ENCODE results near the gene UXS1. TPM values are rescaled to one million over a fixed set of nuclear protein-coding genes. Genes with fewer than 3 reads are reported as not detected.
"Not testable (repeated sequence)": the region's sequence is repeated elsewhere in the genome, so short reads cannot be mapped to it uniquely, and the experiment has no call there.

UXS1 gene
- polyA plus RNA-seq, 3 donors, result 23.4 to 33.8 (median 29.3) TPM

DNA sequence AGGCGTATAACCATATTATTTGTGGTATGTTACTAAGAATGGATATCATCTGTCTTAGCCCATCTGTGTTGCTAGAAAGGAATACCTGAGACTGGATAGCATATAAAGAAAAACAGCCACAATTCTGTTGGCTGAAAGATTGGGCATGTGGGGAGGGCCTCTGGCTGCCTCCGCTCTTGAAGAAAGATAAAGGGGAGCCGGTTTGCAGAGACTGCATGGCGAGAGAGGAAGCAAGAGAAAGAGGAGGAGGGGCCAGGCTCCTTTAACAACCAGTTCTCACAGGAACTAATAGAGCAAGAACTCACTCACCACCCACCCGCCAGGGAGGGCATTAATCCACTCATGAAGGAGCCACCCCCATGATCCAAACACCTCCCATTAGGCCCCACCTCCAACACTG is 29.2 kb upstream of the UXS1 start:
- TF ChIP-seq, protein P1, sequence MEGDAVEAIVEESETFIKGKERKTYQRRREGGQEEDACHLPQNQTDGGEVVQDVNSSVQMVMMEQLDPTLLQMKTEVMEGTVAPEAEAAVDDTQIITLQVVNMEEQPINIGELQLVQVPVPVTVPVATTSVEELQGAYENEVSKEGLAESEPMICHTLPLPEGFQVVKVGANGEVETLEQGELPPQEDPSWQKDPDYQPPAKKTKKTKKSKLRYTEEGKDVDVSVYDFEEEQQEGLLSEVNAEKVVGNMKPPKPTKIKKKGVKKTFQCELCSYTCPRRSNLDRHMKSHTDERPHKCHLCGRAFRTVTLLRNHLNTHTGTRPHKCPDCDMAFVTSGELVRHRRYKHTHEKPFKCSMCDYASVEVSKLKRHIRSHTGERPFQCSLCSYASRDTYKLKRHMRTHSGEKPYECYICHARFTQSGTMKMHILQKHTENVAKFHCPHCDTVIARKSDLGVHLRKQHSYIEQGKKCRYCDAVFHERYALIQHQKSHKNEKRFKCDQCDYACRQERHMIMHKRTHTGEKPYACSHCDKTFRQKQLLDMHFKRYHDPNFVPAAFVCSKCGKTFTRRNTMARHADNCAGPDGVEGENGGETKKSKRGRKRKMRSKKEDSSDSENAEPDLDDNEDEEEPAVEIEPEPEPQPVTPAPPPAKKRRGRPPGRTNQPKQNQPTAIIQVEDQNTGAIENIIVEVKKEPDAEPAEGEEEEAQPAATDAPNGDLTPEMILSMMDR (IDR thresholded peaks at IDR 0.05), result no peak
- Mint-ChIP-seq H3K4me1 (no peaks in the 10 kb centered on the region), H3K4me3 (no peak overlapping the region), H3K9me3 (peaks cover 0 to 4% (median 0%) of the 10 kb centered on the region in 7 donors), H3K27me3 (ENCODE audit: low read depth in 3 of 3) (peaks cover 0 to 2% (median 0%) of the 10 kb centered on the region in 3 donors), H3K27ac (no peak overlapping the region), H3K36me3 (no peaks in the 10 kb centered on the region)
- Histone ChIP-seq H3K4me1 (ENCODE audit: control insufficient read depth in 1 of 2, insufficient read depth in 2 of 2, low read length in 2 of 2) (no peaks in the 10 kb centered on the region), H3K27ac (ENCODE audit: low read depth in 1 of 2, low read length in 2 of 2) (no peak overlapping the region), H2AFZ (ENCODE audit: insufficient read depth, low read depth, low read length, poor library complexity, severe bottlenecking) (no peak overlapping the region), H3K4me2 (replicated peaks; ENCODE audit: extremely low read depth, low read length, poor library complexity, severe bottlenecking) (no peak overlapping the region), H3K4me3 (replicated peaks in 1 of 3; ENCODE audit: low read depth in 2 of 3, low read length in 3 of 3) (no peak overlapping the region), H3K9ac (ENCODE audit: insufficient read depth, low read length, poor library complexity, severe bottlenecking) (no peak overlapping the region), H3K79me2 (ENCODE audit: insufficient read depth, low read length) (no peaks in the 10 kb centered on the region), H3K9me3 (replicated peaks in 1 of 2; ENCODE audit: control insufficient read depth in 1 of 2, insufficient read depth in 1 of 2, low read length in 2 of 2) (no peaks in the 10 kb centered on the region), H3K36me3 (replicated peaks in 1 of 2; ENCODE audit: control insufficient read depth in 1 of 2, insufficient read depth in 2 of 2, low read length in 2 of 2) (no peaks in the 10 kb centered on the region), H4K20me1 (ENCODE audit: insufficient read depth, low read length) (no peaks in the 10 kb centered on the region), H3K27me3 (ENCODE audit: control insufficient read depth in 2 of 2, insufficient read depth in 2 of 2, low read length in 2 of 2) (no peaks in the 10 kb centered on the region)
- DNase-seq, result no peak
- no CpG with 5 or more reads among the region's 5 CpGs for WGBS (ENCODE audit: insufficient coverage)
- intact Hi-C loops (cut with micrococcal nuclease), result no loop called here

DNA sequence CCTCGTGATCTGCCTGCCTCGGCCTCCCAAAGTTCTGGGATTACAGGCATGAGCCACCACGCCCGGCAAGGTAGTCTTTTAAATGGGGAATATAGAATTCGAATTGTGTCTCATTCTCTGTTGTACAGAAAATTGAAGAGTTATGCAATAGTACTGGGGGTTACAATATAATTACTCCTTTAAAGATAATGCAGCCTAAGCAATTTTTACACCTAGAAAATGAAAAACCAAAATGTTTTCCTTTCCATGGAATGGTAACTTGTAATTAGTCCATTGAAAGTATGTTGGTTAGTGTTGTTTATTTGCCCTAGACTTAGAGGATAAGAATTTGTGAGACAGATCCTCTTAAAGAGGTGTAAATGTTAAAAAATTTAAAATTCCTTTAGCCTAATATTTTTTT is 28.0 kb upstream of the UXS1 start:
- H3K4me3 Mint-ChIP-seq; H4K20me1 ChIP-seq (ENCODE audit: insufficient read depth, low read length); H3K9me3 ChIP-seq (replicated peaks in 1 of 2; ENCODE audit: control insufficient read depth in 1 of 2, insufficient read depth in 1 of 2, low read length in 2 of 2); H3K4me1 Mint-ChIP-seq; H3K36me3 ChIP-seq (replicated peaks in 1 of 2; ENCODE audit: control insufficient read depth in 1 of 2, insufficient read depth in 2 of 2, low read length in 2 of 2); H3K9ac ChIP-seq (ENCODE audit: insufficient read depth, low read length, poor library complexity, severe bottlenecking); H3K27ac Mint-ChIP-seq; H3K36me3 Mint-ChIP-seq; H3K4me1 ChIP-seq (ENCODE audit: control insufficient read depth in 1 of 2, insufficient read depth in 2 of 2, low read length in 2 of 2); DNase-seq; H3K27me3 Mint-ChIP-seq (ENCODE audit: low read depth in 3 of 3); H3K27ac ChIP-seq (ENCODE audit: low read depth in 1 of 2, low read length in 2 of 2); H3K4me3 ChIP-seq (replicated peaks in 1 of 3; ENCODE audit: low read depth in 2 of 3, low read length in 3 of 3); H3K27me3 ChIP-seq (ENCODE audit: control insufficient read depth in 2 of 2, insufficient read depth in 2 of 2, low read length in 2 of 2); H3K79me2 ChIP-seq (ENCODE audit: insufficient read depth, low read length); H3K9me3 Mint-ChIP-seq; H2AFZ ChIP-seq (ENCODE audit: insufficient read depth, low read depth, low read length, poor library complexity, severe bottlenecking); intact Hi-C loops (cut with micrococcal nuclease); H3K4me2 ChIP-seq (replicated peaks; ENCODE audit: extremely low read depth, low read length, poor library complexity, severe bottlenecking): not testable (repeated sequence)
- WGBS (ENCODE audit: insufficient coverage), result no CpG with 5 or more reads among the region's 5 CpGs

Measured in CD14-positive monocyte (primary cell).